ENCODE results near the gene UBE3D. TPM values are rescaled to one million over a fixed set of nuclear protein-coding genes. Genes with fewer than 3 reads are reported as not detected.

The UBE3D gene
- total RNA-seq, 1 experiment from 2014 or later = 9.5 TPM

GRCh38 chr6:82968708-82969107 is 96.9 kb downstream of the UBE3D start:
- Mint-ChIP-seq H3K27me3 (ENCODE audit: unreplicated experiment) (no peaks in the 10 kb centered on the region), H3K27ac (ENCODE audit: unreplicated experiment) (no peak overlapping the region), H3K4me1 (ENCODE audit: low read depth, unreplicated experiment) (peaks cover 4% of the 10 kb centered on the region), H3K9me3 (ENCODE audit: low read depth, unreplicated experiment) (no peaks in the 10 kb centered on the region), H3K4me3 (ENCODE audit: low read depth, unreplicated experiment) (no peak overlapping the region), H3K36me3 (ENCODE audit: insufficient read depth, unreplicated experiment) (no peaks in the 10 kb centered on the region)
- TF ChIP-seq, protein P1, sequence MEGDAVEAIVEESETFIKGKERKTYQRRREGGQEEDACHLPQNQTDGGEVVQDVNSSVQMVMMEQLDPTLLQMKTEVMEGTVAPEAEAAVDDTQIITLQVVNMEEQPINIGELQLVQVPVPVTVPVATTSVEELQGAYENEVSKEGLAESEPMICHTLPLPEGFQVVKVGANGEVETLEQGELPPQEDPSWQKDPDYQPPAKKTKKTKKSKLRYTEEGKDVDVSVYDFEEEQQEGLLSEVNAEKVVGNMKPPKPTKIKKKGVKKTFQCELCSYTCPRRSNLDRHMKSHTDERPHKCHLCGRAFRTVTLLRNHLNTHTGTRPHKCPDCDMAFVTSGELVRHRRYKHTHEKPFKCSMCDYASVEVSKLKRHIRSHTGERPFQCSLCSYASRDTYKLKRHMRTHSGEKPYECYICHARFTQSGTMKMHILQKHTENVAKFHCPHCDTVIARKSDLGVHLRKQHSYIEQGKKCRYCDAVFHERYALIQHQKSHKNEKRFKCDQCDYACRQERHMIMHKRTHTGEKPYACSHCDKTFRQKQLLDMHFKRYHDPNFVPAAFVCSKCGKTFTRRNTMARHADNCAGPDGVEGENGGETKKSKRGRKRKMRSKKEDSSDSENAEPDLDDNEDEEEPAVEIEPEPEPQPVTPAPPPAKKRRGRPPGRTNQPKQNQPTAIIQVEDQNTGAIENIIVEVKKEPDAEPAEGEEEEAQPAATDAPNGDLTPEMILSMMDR (IDR thresholded peaks at IDR 0.05; ENCODE audit: unreplicated experiment) = no peak
- CTCF ChIA-PET = no interaction called here
- no TSS peak for BruUV-seq (replicated peaks)
- DNase-seq = no peak
- intact Hi-C loops (cut with micrococcal nuclease; ENCODE audit: unreplicated experiment) = no loop called here

- H3K4me3 Mint-ChIP-seq (ENCODE audit: low read depth, unreplicated experiment) = no peak overlapping the region
- H3K4me1 Mint-ChIP-seq (ENCODE audit: low read depth, unreplicated experiment) = peaks cover 9% of the 10 kb centered on the region
- no peaks in the 10 kb centered on the region for H3K36me3 Mint-ChIP-seq (ENCODE audit: insufficient read depth, unreplicated experiment)
- CTCF ChIA-PET = no interaction called here
- BruUV-seq (replicated peaks) = no TSS peak
- TF ChIP-seq, protein P1 (IDR thresholded peaks at IDR 0.05; ENCODE audit: unreplicated experiment) = no peak
- no peak for DNase-seq
- intact Hi-C loops (cut with micrococcal nuclease; ENCODE audit: unreplicated experiment) = no loop called here
- no peaks in the 10 kb centered on the region for H3K9me3 Mint-ChIP-seq (ENCODE audit: low read depth, unreplicated experiment)
- no peaks in the 10 kb centered on the region for H3K27me3 Mint-ChIP-seq (ENCODE audit: unreplicated experiment)
- no peak overlapping the region for H3K27ac Mint-ChIP-seq (ENCODE audit: unreplicated experiment)
These were observed 102.3 kb downstream of the UBE3D start for GRCh38 chr6:82963191-82963925.

GRCh38 chr6:82959385-82959941 is 106.2 kb downstream of the UBE3D start:
- intact Hi-C loops (cut with micrococcal nuclease; ENCODE audit: unreplicated experiment) = no loop called here
- Mint-ChIP-seq H3K4me3 (ENCODE audit: low read depth, unreplicated experiment) (no peak overlapping the region), H3K9me3 (ENCODE audit: low read depth, unreplicated experiment) (no peaks in the 10 kb centered on the region), H3K36me3 (ENCODE audit: insufficient read depth, unreplicated experiment) (no peaks in the 10 kb centered on the region), H3K27ac (ENCODE audit: unreplicated experiment) (no peak overlapping the region), H3K4me1 (ENCODE audit: low read depth, unreplicated experiment) (peaks cover 9% of the 10 kb centered on the region), H3K27me3 (ENCODE audit: unreplicated experiment) (no peaks in the 10 kb centered on the region)
- DNase-seq = no peak
- CTCF ChIA-PET = no interaction called here
- BruUV-seq (replicated peaks) = no TSS peak
- TF ChIP-seq, protein P1 (IDR thresholded peaks at IDR 0.05; ENCODE audit: unreplicated experiment) = no peak

DNA sequence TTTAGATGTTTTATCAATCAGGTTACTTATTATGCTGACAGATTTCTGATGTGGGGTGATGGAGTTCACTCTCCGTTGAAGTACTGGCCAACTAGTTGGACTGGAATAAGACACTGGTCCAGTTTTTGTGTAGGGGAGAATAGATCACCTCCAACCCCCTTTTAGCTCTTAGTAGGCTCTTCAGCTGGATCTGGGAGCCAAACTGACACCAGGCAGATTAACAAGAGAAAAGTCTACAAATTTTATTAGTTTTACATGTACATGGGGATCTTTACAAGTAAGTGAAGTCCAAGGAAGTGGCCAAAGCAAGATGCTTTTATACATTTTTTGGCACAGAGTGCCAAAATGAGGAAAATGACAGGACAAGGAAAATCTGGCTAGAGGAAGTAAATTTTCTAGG is 107.1 kb downstream of the UBE3D start:
- intact Hi-C loops (cut with micrococcal nuclease; ENCODE audit: unreplicated experiment) = no loop called here
- no peaks in the 10 kb centered on the region for H3K27me3 Mint-ChIP-seq (ENCODE audit: unreplicated experiment)
- H3K36me3 Mint-ChIP-seq (ENCODE audit: insufficient read depth, unreplicated experiment) = no peaks in the 10 kb centered on the region
- BruUV-seq (replicated peaks) = no TSS peak
- TF ChIP-seq, protein P1 (IDR thresholded peaks at IDR 0.05; ENCODE audit: unreplicated experiment) = no peak
- no peaks in the 10 kb centered on the region for H3K9me3 Mint-ChIP-seq (ENCODE audit: low read depth, unreplicated experiment)
- no peak for DNase-seq
- H3K27ac Mint-ChIP-seq (ENCODE audit: unreplicated experiment) = no peak overlapping the region
- H3K4me3 Mint-ChIP-seq (ENCODE audit: low read depth, unreplicated experiment) = no peak overlapping the region
- H3K4me1 Mint-ChIP-seq (ENCODE audit: low read depth, unreplicated experiment) = peaks cover 4% of the 10 kb centered on the region
- CTCF ChIA-PET = no interaction called here
